Prostate gland (tissue), 2 donors: ENCODE data around the gene ACAD10.

Experiments used
- POLR2A ChIP-seq: fragments of 450-650 bp; IDR thresholded peaks from one replicate; pipeline ENCODE4 v1.6.1; 2016; ENCODE audit warnings: antibody characterized with exemption, mild to moderate bottlenecking
- TF ChIP-seq, protein P1 (sequence below), 4 experiments: fragments of 200-600 bp in 2 of 4; fragments of 450-650 bp in 2 of 4; sonication (generic) in 2 of 4; IDR thresholded peaks; 1 replicate in 3 of 4; 2 replicates in 1 of 4; pipeline ENCODE4 v1.5.1; 2016 to 2019; ENCODE audit warnings: antibody characterized with exemption in 4 of 4, mild to moderate bottlenecking in 2 of 4, moderate library complexity in 2 of 4

DNA sequence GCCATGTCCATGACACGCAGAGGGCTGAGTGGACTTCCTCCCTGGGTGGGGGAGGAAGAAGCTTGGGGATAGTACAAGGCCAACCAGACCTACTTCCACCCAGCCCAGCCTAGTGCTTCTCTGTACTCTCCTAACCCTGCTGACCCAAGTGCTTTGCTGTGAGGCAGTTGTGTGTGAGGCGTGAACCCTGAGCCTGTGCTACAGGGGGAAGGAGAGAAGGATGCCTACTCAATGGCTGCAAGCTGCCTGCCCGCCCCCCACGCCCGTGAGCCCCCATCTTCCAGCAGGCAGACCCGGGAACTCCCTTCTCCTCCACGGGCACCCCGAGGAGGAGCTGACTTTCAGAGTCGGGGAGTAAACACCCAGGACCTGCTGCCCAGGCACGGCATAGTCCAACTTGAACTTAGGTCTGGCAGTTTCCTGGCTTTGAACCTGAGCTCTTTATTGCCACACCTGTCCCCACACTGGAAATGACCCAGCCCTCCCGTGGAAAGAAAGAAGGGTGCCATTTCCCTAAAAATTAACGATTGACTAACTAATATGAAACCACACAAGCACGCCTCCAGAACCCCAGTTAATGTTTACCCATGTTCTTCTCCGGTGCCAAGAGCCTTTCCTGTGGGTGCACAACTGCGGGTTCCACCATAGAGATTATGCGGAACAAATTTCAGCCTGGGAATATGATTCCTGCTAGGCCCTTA lies 91.6 kb downstream of the ACAD10 start:
- TF ChIP-seq, protein P1, sequence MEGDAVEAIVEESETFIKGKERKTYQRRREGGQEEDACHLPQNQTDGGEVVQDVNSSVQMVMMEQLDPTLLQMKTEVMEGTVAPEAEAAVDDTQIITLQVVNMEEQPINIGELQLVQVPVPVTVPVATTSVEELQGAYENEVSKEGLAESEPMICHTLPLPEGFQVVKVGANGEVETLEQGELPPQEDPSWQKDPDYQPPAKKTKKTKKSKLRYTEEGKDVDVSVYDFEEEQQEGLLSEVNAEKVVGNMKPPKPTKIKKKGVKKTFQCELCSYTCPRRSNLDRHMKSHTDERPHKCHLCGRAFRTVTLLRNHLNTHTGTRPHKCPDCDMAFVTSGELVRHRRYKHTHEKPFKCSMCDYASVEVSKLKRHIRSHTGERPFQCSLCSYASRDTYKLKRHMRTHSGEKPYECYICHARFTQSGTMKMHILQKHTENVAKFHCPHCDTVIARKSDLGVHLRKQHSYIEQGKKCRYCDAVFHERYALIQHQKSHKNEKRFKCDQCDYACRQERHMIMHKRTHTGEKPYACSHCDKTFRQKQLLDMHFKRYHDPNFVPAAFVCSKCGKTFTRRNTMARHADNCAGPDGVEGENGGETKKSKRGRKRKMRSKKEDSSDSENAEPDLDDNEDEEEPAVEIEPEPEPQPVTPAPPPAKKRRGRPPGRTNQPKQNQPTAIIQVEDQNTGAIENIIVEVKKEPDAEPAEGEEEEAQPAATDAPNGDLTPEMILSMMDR (IDR thresholded peaks at IDR 0.05) = no peak
- TF ChIP-seq POLR2A = no peak
